Measurements from ENCODE around the gene TOR1B.

The TOR1B gene

DNA sequence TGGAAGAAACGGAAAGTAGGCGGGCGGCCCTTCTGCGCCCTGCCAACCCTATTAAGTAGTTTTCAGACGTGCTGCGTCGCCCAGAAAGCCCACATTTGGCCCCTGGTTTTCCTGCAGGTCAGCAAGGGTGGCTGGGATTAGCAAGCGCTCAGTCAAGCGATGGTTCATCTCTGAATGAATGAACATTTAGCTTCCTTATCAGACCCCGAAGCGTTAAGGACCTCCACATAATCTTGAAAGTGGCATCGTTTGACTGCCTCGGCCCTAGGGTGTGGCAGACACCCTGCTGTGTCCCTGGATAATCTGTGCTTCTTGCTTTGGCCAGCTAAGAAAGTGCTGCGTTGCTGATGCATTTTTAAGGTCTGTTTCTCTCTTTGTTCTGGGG is 684 bp downstream of the TOR1B start:
- TF ChIP-seq ARNT (IDR thresholded peaks at IDR 0.05) (no peak), CTBP1 (IDR thresholded peaks at IDR 0.05; ENCODE audit: borderline replicate concordance) (no peak), ELF4 (IDR thresholded peaks at IDR 0.05) (no peak), FOXK2 (IDR thresholded peaks at IDR 0.05) (no peak), L3MBTL2 (conservative IDR thresholded peaks at IDR 0.05) (no peak), HDGF (IDR thresholded peaks at IDR 0.05; ENCODE audit: borderline replicate concordance) (no peak), ZNF384 (IDR thresholded peaks at IDR 0.05) (no peak), FOXA1 (IDR thresholded peaks at IDR 0.05) (no peak)
- TF ChIP-seq, protein P1, sequence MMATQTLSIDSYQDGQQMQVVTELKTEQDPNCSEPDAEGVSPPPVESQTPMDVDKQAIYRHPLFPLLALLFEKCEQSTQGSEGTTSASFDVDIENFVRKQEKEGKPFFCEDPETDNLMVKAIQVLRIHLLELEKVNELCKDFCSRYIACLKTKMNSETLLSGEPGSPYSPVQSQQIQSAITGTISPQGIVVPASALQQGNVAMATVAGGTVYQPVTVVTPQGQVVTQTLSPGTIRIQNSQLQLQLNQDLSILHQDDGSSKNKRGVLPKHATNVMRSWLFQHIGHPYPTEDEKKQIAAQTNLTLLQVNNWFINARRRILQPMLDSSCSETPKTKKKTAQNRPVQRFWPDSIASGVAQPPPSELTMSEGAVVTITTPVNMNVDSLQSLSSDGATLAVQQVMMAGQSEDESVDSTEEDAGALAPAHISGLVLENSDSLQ (IDR thresholded peaks at IDR 0.05): no peak
- POLR2A ChIA-PET: interaction anchor here (0.5 to 1.1 kb wide), 3 partner anchors 8 to 336 kb away, joined by 3 to 9 read pairs (median 3); no protein-coding TSS in a partner anchor
- DNase-seq (ENCODE audit: extremely low spot score): peak; percentile 17
- CTCF ChIA-PET: no interaction called here

DNA sequence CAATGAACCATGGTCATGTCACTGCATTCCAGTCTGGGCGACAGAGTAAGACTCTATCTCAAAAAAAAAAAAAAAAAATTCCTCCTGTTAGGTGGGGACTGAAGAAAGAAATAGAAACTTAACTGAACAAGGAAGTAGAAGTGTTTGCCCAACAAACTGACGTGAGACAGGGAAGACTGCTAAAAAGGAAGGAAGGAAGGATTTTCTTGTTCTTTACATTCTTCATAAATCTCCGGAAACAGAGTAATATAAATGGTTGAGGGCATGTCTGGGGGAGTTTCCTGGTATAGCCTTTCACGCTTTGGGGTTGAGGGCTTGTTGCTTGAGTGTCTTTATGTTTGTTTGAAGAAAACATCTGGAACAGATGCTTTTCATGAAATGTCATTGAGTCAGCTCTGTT is 3.1 kb downstream of the TOR1B start:
- ChIA-PET CTCF (no interaction called here), POLR2A (no interaction called here)
- TF ChIP-seq, protein P1 (IDR thresholded peaks at IDR 0.05): no peak
- TF ChIP-seq ELF4 (IDR thresholded peaks at IDR 0.05) (no peak), HDGF (IDR thresholded peaks at IDR 0.05; ENCODE audit: borderline replicate concordance) (no peak), BHLHE40 (IDR thresholded peaks at IDR 0.05; ENCODE audit: borderline replicate concordance) (no peak), FOXM1 (IDR thresholded peaks at IDR 0.05; ENCODE audit: borderline replicate concordance) (no peak), ARNT (IDR thresholded peaks at IDR 0.05) (no peak), CTBP1 (IDR thresholded peaks at IDR 0.05; ENCODE audit: borderline replicate concordance) (no peak), LEF1 (IDR thresholded peaks at IDR 0.05; ENCODE audit: borderline replicate concordance) (no peak), SUZ12 (IDR thresholded peaks at IDR 0.05) (no peak), FOXA1 (IDR thresholded peaks at IDR 0.05) (no peak)
- DNase-seq (ENCODE audit: extremely low spot score): no peak

DNA sequence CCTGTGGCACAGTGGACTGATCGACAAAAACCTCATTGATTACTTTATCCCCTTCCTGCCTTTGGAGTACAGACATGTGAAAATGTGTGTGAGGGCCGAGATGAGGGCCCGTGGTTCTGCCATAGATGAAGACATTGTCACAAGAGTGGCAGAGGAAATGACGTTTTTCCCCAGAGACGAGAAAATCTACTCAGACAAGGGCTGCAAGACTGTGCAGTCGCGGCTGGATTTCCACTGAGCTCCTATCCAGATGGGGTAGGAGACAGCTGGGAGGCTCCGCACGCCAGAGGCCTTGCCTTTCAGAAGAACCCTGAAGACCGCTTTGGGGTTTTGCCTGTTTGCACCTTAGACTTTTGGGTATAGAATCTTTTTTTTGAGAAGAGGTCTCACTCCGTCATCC is 6.4 kb downstream of the TOR1B start:
- no peak for TF ChIP-seq HDGF (IDR thresholded peaks at IDR 0.05; ENCODE audit: borderline replicate concordance)
- TF ChIP-seq SP1 (IDR thresholded peaks at IDR 0.05): no peak
- TF ChIP-seq CTBP1 (IDR thresholded peaks at IDR 0.05; ENCODE audit: borderline replicate concordance): no peak
- no peak for TF ChIP-seq ZNF384 (IDR thresholded peaks at IDR 0.05)
- no peak for TF ChIP-seq TARDBP (IDR thresholded peaks at IDR 0.05)
- TF ChIP-seq ARNT (IDR thresholded peaks at IDR 0.05): no peak
- no peak for TF ChIP-seq L3MBTL2 (conservative IDR thresholded peaks at IDR 0.05)
- TF ChIP-seq SUZ12 (IDR thresholded peaks at IDR 0.05): no peak
- no peak for TF ChIP-seq LEF1 (IDR thresholded peaks at IDR 0.05; ENCODE audit: borderline replicate concordance)
- no peak for TF ChIP-seq FOXM1 (IDR thresholded peaks at IDR 0.05; ENCODE audit: borderline replicate concordance)
- no peak for TF ChIP-seq BHLHE40 (IDR thresholded peaks at IDR 0.05; ENCODE audit: borderline replicate concordance)
- TF ChIP-seq NFRKB (IDR thresholded peaks at IDR 0.05): no peak
- TF ChIP-seq FOXK2 (IDR thresholded peaks at IDR 0.05): no peak
- TF ChIP-seq, protein P1 (IDR thresholded peaks at IDR 0.05): no peak
- TF ChIP-seq ELF4 (IDR thresholded peaks at IDR 0.05): no peak
- TF ChIP-seq FOXA1 (IDR thresholded peaks at IDR 0.05): no peak
- ChIA-PET POLR2A (no interaction called here), CTCF (no interaction called here)
- DNase-seq (ENCODE audit: extremely low spot score): no peak

DNA sequence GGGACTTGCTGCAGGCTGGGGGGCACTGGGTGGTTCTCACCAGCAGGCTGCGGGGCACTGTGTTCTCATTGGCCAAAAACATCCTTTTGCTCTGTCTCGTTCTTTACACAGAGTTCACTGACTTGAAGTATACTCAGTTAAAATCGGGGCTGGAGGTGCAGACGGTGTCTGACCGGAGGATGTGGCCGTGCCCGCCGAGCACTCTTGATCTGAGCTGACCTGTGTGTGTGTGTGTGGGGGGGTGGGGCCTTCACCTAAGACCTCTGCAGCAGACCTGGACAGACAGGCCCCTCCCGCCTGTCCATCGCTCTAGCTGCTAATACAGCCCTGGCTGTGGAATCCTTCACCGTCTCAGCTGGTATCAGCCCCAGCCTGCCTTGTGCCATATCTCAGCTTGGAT is 7.1 kb downstream of the TOR1B start:
- no peak for DNase-seq (ENCODE audit: extremely low spot score)
- CTCF ChIA-PET: no interaction called here
- POLR2A ChIA-PET: no interaction called here
- no peak for TF ChIP-seq ARNT (IDR thresholded peaks at IDR 0.05)
- no peak for TF ChIP-seq SP1 (IDR thresholded peaks at IDR 0.05)
- no peak for TF ChIP-seq FOXK2 (IDR thresholded peaks at IDR 0.05)
- TF ChIP-seq TARDBP (IDR thresholded peaks at IDR 0.05): no peak
- no peak for TF ChIP-seq L3MBTL2 (conservative IDR thresholded peaks at IDR 0.05)
- TF ChIP-seq SUZ12 (IDR thresholded peaks at IDR 0.05): no peak
- TF ChIP-seq, protein P1 (IDR thresholded peaks at IDR 0.05): no peak
- TF ChIP-seq ZNF384 (IDR thresholded peaks at IDR 0.05): no peak
- TF ChIP-seq NFRKB (IDR thresholded peaks at IDR 0.05): no peak
- TF ChIP-seq BHLHE40 (IDR thresholded peaks at IDR 0.05; ENCODE audit: borderline replicate concordance): no peak
- no peak for TF ChIP-seq HDGF (IDR thresholded peaks at IDR 0.05; ENCODE audit: borderline replicate concordance)
- no peak for TF ChIP-seq ELF4 (IDR thresholded peaks at IDR 0.05)
- TF ChIP-seq CTBP1 (IDR thresholded peaks at IDR 0.05; ENCODE audit: borderline replicate concordance): no peak
- TF ChIP-seq FOXM1 (IDR thresholded peaks at IDR 0.05; ENCODE audit: borderline replicate concordance): no peak
- TF ChIP-seq FOXA1 (IDR thresholded peaks at IDR 0.05): no peak
- TF ChIP-seq LEF1 (IDR thresholded peaks at IDR 0.05; ENCODE audit: borderline replicate concordance): no peak

DNA sequence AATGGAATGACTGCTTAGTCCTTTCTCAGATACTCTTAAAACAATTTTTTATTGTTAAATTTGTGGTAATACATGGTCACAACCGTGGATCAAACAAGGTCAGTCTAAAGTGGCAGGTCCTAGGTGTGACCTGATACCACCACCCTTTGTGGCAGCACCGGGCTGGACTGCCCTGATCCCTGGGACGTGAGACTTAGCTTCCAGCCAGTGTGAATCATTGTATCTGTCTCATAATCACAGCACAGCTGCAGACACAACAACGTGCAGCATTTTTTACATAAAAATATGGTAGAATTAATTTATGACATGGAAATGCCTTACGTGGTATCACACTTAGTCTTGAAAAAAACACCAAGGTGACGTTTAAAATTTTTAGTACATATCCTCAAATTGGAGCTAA is 7.8 kb downstream of the TOR1B start:
- DNase-seq (ENCODE audit: extremely low spot score): no peak
- POLR2A ChIA-PET: no interaction called here
- no peak for TF ChIP-seq CTBP1 (IDR thresholded peaks at IDR 0.05; ENCODE audit: borderline replicate concordance)
- no peak for TF ChIP-seq SP1 (IDR thresholded peaks at IDR 0.05)
- no peak for TF ChIP-seq ELF4 (IDR thresholded peaks at IDR 0.05)
- no peak for TF ChIP-seq L3MBTL2 (conservative IDR thresholded peaks at IDR 0.05)
- no peak for TF ChIP-seq FOXM1 (IDR thresholded peaks at IDR 0.05; ENCODE audit: borderline replicate concordance)
- no peak for TF ChIP-seq FOXA1 (IDR thresholded peaks at IDR 0.05)
- TF ChIP-seq BHLHE40 (IDR thresholded peaks at IDR 0.05; ENCODE audit: borderline replicate concordance): no peak
- no peak for TF ChIP-seq ZNF384 (IDR thresholded peaks at IDR 0.05)
- TF ChIP-seq HDGF (IDR thresholded peaks at IDR 0.05; ENCODE audit: borderline replicate concordance): no peak
- no peak for TF ChIP-seq LEF1 (IDR thresholded peaks at IDR 0.05; ENCODE audit: borderline replicate concordance)
- TF ChIP-seq ARNT (IDR thresholded peaks at IDR 0.05): no peak
- no peak for TF ChIP-seq FOXK2 (IDR thresholded peaks at IDR 0.05)
- no peak for TF ChIP-seq SUZ12 (IDR thresholded peaks at IDR 0.05)
- TF ChIP-seq, protein P1 (IDR thresholded peaks at IDR 0.05): no peak
- no peak for TF ChIP-seq NFRKB (IDR thresholded peaks at IDR 0.05)
- no peak for TF ChIP-seq TARDBP (IDR thresholded peaks at IDR 0.05)
- CTCF ChIA-PET: no interaction called here

Measured in HEK293T (cell line).